T-helper 1 cell treated with Interleukin-12 subunit alpha and Interleukin-12 subunit beta and Interleukin-4 antibody, amounts not matched to agents 30 ng/mL and 1 ng/mL, for 36 hours (primary cell): ENCODE data around the gene ARHGEF19. TPM values are rescaled to one million over a fixed set of nuclear protein-coding genes. Genes with fewer than 3 reads are reported as not detected.

ENCODE experiments used
- intact Hi-C: fragments of 100-400 bp; cut with micrococcal nuclease; formaldehyde crosslinking; loops from one replicate; pipeline ENCODE4 v1.15.1; 2024
- total RNA-seq: library from RNA; stranded (reverse); gene quantifications from 2 replicates; pipeline ENCODE4 v1.2.3, GENCODE V29; 2022

Gene ARHGEF19
- total RNA-seq, 1 donor from 2014 or later = 8.2 TPM

DNA sequence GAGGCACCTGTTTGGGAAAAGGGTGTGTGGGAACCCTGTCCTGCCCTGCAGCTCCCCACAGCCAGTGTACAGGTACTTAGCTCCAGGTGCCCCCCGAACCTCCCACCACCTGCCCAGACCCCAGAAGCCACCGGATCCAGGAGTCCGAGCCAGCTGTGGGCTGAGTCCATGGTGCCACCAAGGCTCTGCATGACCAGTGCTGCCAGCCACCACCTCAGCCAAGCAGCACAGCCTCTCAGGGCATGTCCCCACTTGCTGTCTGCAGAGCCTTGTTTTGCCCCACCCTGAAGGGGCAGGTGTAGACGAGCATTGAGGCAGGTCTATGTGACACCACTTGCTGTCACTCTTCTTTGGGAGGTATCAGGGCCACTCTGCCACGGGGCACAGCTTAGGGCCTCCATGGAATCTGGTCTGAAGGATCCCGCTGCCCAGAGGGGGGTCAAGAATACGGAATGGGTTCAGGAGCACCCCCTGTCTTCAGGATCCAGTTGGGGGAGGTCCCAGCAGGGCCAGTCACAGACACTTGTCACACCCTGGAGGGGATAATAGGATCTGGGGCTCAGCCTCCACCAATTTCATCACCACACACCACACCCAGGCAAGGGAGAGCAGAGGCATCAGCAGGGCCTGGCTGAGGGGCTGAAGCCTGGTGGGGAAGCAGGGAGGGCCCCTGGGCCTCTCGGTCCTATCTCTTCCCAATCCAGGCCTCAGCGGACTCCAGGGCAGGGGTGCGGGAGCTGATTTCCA, 27.7 kb downstream of the ARHGEF19 start:
- intact Hi-C loops = no loop called here

- intact Hi-C loops = no loop called here
Measured at GRCh38 chr1:16183765-16184556, 28.5 kb downstream of the ARHGEF19 start.

DNA sequence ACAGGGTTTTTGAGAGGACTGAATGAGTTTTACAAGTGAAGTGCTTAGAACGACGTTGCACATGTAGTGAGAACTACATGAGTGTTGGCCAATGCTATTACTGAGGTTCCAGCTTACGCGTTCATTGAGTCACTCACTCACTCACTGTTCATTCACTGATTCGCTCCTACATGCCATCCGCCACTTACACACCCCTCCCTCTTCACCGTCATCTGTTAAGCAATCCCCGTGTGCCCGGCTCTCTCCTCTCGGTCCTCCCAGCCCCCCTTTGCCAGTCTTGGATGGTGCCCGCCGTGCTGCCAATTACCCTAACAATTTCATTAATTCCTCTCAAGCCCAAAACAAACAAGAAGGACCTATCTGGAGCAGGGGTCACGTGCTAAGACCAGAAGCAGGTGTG, 29.3 kb downstream of the ARHGEF19 start:
- intact Hi-C loops = no loop called here

- intact Hi-C loops = no loop called here
Measured at GRCh38 chr1:16181887-16182719, 30.3 kb downstream of the ARHGEF19 start.

DNA sequence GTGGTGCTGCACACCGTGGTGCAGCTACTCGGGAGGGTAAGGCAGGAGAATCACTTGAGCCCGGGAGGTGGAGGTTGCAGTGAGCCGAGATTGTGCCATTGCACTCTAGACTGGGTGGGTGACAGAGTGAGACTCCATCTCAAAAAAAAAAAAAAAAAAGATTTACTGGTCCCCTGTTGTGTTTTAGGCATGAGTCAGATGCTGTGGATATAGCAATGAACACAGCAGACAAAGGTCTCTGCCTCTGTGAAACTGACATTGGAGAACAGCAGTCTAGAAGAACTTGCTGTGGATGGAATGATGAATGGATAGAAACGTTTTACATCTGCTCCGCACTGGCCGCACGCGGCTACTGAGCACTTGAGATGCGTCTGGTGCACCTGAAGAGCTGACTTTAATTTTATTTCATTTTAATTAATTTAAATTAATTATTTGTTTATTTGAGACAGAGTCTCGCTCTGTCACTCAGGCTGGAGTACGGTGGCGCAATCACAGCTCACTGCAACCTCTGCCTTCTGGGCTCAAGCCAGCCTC, 32.1 kb downstream of the ARHGEF19 start:
- intact Hi-C loops = no loop called here

DNA sequence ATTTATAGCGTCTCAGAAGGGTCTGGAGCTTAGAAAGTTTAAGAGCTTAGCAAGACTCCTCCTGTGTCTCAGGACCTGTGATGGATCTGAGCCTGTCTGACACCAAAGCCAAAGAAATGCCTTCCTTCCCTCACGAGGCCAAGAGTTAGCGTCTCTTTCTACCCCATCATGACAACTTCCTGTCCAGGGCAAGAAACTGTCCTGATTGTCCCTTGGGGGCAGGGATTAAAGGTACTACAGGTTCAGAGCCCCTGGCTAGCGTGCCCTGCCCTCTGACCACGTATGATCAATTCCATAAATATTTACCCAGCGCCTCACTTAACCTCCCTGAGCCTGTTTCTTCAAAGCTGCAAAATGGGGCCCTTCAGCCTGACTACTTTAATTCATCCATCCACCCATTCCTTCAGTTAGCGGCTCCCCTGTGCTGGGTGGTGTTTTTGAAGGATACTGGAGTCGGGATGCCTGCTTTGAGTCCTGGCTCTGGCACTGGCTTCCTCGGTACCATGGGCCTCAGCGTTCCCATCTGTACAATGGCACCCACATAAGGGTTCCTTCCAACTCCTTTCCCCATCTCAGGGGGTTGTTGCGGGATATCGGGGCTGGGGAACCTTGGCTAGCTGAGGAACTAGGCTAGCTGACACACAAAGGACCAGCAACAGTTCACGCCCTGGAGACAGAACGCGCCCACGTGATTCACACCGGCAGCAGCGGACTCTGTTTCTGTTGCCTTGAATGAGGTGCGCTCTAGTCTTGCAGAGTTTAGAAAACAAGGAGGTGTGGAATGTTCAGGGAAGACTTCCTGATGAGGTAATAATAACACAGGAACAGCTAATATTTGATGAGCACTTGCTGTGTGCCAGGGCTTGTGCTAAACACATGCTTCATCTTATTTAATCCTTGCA, 33.6 kb downstream of the ARHGEF19 start:
- intact Hi-C loops = no loop called here

- intact Hi-C loops = no loop called here
Measured at GRCh38 chr1:16177306-16177705, 35.1 kb downstream of the ARHGEF19 start.

- intact Hi-C loops = no loop called here
Measured at GRCh38 chr1:16176653-16177052, 35.8 kb downstream of the ARHGEF19 start.

DNA sequence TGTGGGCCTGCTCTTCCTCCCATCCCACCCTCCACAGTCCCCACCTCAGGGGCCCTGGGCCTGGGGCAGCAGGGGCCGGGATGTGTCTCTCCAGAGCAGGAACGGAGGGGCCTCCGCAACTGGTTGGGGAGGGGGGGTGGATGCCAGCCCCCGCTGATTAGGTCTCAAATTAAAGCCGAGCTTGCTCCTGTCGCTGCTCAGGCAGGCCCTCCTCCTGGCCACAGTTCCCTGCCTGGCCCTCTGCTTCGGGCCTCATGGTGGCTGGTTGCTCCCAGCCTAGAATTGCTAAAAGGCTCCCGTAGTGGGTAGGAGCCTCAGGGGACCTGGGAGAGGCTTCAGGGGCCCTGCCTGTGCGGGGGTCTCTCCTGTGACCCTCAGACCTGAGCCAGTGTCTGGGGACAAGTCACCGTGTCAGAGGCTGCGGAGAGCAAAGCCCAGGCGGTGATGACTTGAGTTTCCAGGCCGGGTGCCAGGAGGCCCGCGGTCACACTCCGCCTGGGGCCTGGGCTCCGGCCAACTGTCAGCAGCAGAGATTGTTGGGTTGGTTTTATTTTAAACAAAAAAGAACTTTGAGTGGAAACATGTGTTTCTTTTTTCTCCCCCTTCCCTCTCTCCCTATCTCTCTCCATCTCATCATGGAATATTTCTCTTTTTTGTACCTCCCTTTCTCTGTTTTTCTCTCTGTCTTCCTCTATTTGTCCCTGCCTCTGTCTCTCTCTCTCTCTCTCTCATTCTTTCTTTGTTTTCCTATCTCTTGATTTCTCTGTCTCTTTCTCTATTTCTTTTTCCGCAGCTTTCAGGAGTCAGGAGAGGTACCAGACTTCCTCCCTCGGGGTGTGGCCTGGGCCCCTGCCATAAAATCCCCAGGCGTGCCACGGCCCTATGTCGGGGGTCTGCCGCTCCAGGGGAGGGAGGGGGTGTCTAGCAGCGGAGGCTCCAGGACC, 36.6 kb downstream of the ARHGEF19 start:
- intact Hi-C loops = no loop called here

- intact Hi-C loops = no loop called here
Measured at GRCh38 chr1:16174886-16175598, 37.4 kb downstream of the ARHGEF19 start.

GRCh38 chr1:16174261-16174868, 38.1 kb downstream of the ARHGEF19 start:
- intact Hi-C loops = no loop called here

DNA sequence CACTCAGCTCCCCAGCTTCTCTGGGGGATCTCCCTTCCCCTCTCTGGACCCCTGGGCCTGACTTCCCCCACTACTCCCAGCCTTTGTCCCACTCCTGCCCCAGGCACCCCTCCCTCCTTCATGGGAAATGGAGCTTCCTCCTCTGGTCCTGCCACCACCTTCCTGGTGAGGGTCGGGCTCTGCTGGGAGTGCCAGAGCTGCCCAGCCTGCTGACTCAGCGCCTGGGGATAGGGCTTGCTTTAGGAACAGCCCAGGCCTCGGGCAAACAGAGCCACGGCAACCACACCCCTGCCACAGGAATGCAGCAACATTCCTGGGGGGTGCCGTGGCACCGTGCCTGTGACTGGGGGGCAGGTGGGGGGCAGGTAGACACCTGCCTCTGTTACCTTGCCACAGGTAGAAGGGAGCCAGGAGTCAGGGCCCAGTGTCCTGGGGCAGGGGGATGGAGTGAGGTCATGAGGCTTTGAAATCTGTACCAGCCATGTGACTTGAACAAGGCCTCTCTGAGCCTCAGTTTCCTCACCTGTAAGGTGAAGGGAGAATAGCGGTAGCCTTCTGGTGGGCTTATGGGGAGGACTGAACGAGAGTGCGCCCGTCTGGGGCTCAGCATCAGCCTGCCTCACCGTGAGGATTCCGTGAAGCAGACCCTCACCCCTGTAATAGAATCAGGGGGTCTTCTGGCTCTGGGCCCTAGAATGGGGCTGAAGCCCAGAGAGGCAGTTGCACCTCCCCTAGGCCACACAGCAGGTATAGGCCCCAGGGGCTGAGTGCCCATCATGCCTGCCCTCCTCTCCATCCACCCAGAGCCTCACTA, 38.8 kb downstream of the ARHGEF19 start:
- intact Hi-C loops = no loop called here

- intact Hi-C loops = no loop called here
Measured at GRCh38 chr1:16172964-16173446, 39.4 kb downstream of the ARHGEF19 start.

DNA sequence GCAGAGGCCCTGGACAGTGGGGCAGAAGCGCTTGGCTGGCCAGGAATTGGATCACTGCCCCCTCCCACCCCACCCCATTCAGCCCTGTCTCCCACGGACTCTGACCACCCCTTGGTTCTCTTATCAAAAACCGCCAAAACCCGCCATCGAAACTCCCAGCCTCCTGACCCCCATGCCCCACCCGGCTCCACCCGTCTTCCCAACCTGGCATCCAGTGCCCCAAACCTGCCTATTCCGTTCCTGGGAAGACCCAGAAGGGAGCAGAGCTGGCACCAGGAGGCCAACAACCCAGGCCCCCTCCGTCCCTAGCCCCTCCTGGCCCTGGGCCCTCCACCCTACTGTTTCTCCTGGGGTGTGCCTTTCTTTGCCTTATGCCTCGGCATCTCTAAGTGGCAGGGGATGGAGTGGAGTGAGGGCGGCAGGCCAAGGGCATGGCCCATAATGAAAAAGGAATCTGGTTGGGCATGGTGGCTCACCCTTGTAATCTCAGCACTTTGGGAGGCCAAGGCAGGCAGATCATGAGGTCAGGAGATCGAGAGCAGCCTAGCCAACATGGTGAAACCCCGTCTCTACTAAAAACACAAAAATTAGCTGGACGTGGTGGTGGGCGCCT, 40.1 kb downstream of the ARHGEF19 start:
- intact Hi-C loops = no loop called here

- intact Hi-C loops = no loop called here
Measured at GRCh38 chr1:16171314-16172151, 40.9 kb downstream of the ARHGEF19 start.

DNA sequence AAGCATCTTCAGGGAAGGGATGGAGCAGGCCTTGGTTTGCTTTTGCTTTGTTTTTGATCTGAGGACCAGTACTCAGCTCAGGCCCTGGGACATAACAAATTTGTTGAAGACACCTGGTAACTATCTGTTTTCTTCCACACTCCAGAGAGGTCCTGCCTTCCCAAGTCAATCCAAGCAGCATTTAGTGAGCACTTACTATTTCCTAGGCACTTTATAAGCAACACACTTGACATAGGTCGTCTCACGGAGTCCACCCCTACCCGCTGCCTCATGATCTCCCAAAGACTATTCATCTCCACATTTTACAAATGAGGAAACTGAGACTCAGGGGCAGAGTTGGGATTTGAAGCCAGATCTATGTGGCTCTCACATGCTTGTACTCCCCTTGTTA, 42.2 kb downstream of the ARHGEF19 start:
- intact Hi-C loops = no loop called here
